AG10803 (cell line): ENCODE measurements around the gene FBXL2.
A peak's percentile ranks its signal among the peaks of the same experiment; 100 is the strongest.
"Not testable (repeated sequence)": the region's sequence is repeated elsewhere in the genome, so short reads cannot be mapped to it uniquely, and the experiment has no call there.

ENCODE experiments used
- DNase-seq: peaks from one replicate; pipeline ENCODE4 v3.0.0; 2010; ENCODE audit warnings: low read depth
- H3K4me3 ChIP-seq: 2 replicates; pipeline ENCODE4 v1.5.1; 2011; ENCODE audit warnings: mild to moderate bottlenecking, low read length, control low read depth
- TF ChIP-seq, protein P1 (sequence below): conservative IDR thresholded peaks from 2 replicates; pipeline ENCODE4 v1.5.1; 2011; ENCODE audit warnings: mild to moderate bottlenecking, low read length, control low read depth, inconsistent platforms

The FBXL2 gene

DNA sequence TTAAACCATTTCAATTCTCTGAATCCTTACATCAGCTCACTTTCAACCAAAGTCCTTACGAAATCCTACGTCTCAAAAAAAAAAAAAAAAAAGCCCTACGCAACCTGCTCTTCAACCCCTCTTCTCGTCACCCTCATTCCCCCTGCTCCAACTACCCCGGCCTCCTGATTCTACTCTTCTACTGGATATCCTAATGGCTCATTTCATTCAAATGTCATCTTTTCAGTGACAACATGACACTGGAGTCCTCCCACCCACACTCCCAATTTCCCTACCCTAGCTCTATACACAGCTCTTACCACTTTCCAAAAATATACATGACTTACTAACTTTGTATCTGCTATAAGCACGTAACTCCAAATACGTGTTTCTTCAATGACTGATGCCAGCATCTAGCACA lies 151.5 kb downstream of the FBXL2 start:
- DNase-seq, result no peak
- TF ChIP-seq, protein P1, sequence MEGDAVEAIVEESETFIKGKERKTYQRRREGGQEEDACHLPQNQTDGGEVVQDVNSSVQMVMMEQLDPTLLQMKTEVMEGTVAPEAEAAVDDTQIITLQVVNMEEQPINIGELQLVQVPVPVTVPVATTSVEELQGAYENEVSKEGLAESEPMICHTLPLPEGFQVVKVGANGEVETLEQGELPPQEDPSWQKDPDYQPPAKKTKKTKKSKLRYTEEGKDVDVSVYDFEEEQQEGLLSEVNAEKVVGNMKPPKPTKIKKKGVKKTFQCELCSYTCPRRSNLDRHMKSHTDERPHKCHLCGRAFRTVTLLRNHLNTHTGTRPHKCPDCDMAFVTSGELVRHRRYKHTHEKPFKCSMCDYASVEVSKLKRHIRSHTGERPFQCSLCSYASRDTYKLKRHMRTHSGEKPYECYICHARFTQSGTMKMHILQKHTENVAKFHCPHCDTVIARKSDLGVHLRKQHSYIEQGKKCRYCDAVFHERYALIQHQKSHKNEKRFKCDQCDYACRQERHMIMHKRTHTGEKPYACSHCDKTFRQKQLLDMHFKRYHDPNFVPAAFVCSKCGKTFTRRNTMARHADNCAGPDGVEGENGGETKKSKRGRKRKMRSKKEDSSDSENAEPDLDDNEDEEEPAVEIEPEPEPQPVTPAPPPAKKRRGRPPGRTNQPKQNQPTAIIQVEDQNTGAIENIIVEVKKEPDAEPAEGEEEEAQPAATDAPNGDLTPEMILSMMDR, result no peak

DNA sequence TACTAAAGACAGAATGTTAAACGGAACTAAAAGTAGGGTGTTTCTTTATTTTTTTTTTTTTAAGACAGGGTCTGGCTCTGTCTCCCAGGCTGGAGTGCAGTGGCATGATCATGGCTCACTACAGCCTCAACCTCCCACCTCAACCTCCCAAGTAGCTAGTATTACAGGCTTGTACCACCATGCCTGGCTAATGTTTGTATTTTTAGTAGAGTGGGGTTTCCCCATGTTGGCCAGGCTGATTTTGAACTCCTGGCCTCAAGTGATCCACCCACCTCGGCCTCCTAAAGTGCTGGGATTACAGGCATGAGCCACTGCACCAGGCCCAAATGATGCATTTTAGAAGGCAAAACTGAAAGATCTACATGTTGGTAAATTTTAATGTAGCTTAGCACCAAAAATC lies 152.1 kb downstream of the FBXL2 start:
- not testable (repeated sequence) for H3K4me3 ChIP-seq, DNase-seq

More for the DNA sequence above, 151.5 kb downstream of the FBXL2 start:
- H3K4me3 ChIP-seq, result no peak overlapping the region

GRCh38 chr3:33430061-33430460 lies 152.8 kb downstream of the FBXL2 start:
- H3K4me3 ChIP-seq, result no peak overlapping the region
- no peak for DNase-seq
- TF ChIP-seq, protein P1, result no peak

DNA sequence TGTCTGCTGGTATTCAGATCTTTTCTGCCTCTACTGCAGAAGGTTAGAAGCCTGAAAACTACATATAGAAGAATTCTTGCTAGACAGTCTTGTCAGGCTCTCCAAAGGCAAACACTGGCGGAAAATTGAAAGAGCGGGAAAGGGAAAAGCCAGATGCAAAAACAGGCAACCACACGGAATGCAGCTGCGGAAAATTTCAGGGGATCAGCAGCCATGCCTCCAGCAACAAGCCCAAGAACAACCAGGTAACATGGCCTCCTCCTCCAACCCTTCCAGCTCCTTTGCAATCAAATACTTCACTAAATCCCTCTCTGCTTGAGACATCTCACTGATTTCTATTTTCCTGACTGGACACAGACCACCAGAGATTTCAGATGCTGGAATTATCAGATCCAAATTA lies 153.3 kb downstream of the FBXL2 start:
- H3K4me3 ChIP-seq, result no peak overlapping the region
- DNase-seq, result no peak
- TF ChIP-seq, protein P1, result no peak

- peak; percentile 23 for DNase-seq
- TF ChIP-seq, protein P1, result no peak
- H3K4me3 ChIP-seq, result no peak overlapping the region
Observed at GRCh38 chr3:33433843-33434242, 156.6 kb downstream of the FBXL2 start.
